ENCODE data around the gene PROP1. TPM values are rescaled to one million over a fixed set of nuclear protein-coding genes. Genes with fewer than 3 reads are reported as not detected.
"Not testable (repeated sequence)": the region's sequence is repeated elsewhere in the genome, so short reads cannot be mapped to it uniquely, and the experiment has no call there.

The PROP1 gene
- polyA plus RNA-seq, 1 donor = not detected

DNA sequence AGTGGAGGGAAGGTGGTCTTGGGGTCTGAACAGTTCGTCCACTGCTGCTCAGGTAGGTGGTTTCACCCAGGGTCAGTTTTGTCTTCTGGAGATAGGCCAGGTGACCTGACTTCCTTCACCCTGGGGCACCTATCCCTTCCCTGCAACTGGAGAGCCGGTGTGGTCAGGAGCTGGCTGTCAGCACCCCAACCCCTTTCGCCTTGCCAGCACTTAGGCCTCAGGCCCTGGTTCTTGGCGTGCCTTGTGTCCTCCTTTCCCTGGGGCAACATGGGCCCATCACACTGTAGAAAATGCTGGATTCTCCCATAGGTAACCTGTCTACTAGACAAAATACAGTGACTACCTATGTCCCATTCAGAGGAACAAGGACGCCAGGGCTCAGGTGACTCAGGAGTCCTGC lies 13.1 kb downstream of the PROP1 start:
- Histone ChIP-seq H3K27me3 (ENCODE audit: control insufficient read depth, insufficient read depth, low read length) (peaks cover 68% of the 10 kb centered on the region), H3K4me3 (ENCODE audit: low read length) (no peak overlapping the region), H3K4me1 (ENCODE audit: control insufficient read depth, insufficient read depth, low read length) (no peaks in the 10 kb centered on the region), H3K27ac (ENCODE audit: low read length) (no peak overlapping the region), H3K9me3 (ENCODE audit: control insufficient read depth, low read depth, low read length) (no peaks in the 10 kb centered on the region), H3K36me3 (ENCODE audit: control insufficient read depth, insufficient read depth, low read length) (no peaks in the 10 kb centered on the region)
- WGBS (ENCODE audit: insufficient coverage, low lambda C conversion rate) = no CpG with 5 or more reads among the region's 5 CpGs
- no peak for DNase-seq

DNA sequence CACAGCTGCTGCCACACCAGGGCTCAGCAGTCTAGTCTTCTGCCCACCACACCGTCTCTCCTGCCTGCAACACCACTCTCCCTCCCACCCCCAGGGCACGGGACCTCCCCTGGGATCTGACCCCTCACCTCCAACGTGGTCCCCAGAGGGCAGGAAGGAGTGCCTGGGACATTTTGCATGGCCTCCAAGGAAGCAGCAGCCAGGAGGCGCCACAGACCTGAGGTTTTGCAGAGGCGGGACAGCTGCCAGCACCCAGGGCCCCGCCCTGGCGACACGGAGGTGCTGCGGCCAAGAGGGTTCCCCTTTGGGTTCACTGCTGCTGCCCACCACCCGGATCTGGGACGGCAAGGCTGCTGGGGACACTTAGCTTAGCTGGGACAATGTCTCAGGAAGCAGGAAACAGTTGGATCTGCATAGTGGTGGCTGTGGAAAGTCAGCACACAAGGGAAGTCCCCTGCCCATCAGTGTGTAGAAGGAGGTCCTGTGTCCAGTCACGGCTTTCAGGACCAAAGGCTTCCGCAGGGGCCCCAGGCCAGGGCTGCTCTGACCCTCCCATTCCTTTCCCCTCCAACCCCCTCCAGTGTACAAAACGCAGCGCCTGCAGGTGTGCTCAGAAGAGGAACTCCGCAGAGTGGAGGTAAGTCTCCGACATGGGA lies 13.8 kb downstream of the PROP1 start:
- no peaks in the 10 kb centered on the region for H3K36me3 ChIP-seq (ENCODE audit: control insufficient read depth, insufficient read depth, low read length)
- H3K9me3 ChIP-seq (ENCODE audit: control insufficient read depth, low read depth, low read length) = no peaks in the 10 kb centered on the region
- H3K27ac ChIP-seq (ENCODE audit: low read length) = no peak overlapping the region
- no CpG with 5 or more reads among the region's 17 CpGs for WGBS (ENCODE audit: insufficient coverage, low lambda C conversion rate)
- H3K4me3 ChIP-seq (ENCODE audit: low read length) = no peak overlapping the region
- peaks cover 62% of the 10 kb centered on the region for H3K27me3 ChIP-seq (ENCODE audit: control insufficient read depth, insufficient read depth, low read length)
- no peak for DNase-seq
- H3K4me1 ChIP-seq (ENCODE audit: control insufficient read depth, insufficient read depth, low read length) = no peaks in the 10 kb centered on the region

DNA sequence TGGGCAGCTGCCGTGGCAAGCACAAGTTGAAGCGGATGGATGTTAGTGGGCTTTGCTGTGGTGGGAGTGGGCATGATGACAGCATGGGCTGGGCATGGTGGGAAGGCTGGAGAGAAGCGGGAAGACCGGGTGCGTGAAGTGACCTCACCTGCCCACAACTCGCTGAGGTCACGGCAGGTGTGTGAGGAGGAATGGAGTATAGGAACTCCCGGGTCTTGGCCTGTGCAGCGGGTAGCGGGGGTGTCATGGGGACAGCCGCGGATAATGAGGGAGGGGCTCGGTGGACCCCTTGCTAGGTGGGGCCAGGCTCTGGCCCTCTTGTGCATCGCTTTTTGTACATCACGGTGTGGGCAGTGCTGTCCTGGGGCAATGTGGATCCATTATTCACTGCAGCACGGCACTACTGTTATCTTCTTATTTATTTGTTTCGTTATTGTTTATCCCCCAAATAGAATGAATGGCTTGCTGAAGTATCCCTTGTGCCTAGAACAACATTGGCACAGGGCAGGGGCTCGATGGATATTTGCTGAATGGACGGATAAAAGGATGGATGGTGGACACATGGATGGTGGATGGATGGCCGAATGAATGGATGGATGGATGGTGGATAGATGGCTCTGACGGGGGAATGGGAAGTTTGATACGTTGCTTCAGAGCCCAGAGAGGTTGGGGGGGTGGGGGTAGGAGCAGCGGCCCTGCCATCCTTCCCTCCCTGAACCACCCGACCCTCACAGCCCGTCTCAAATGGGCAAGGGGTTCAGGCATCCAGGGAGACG lies 14.6 kb downstream of the PROP1 start:
- Histone ChIP-seq H3K27me3 (ENCODE audit: control insufficient read depth, insufficient read depth, low read length) (peaks cover 55% of the 10 kb centered on the region), H3K36me3 (ENCODE audit: control insufficient read depth, insufficient read depth, low read length) (no peaks in the 10 kb centered on the region), H3K4me3 (ENCODE audit: low read length) (no peak overlapping the region), H3K4me1 (ENCODE audit: control insufficient read depth, insufficient read depth, low read length) (no peaks in the 10 kb centered on the region), H3K27ac (ENCODE audit: low read length) (no peak overlapping the region), H3K9me3 (ENCODE audit: control insufficient read depth, low read depth, low read length) (no peaks in the 10 kb centered on the region)
- 76% methylated on average over 2 of the region's 26 CpGs for WGBS (ENCODE audit: insufficient coverage, low lambda C conversion rate)
- DNase-seq = no peak

DNA sequence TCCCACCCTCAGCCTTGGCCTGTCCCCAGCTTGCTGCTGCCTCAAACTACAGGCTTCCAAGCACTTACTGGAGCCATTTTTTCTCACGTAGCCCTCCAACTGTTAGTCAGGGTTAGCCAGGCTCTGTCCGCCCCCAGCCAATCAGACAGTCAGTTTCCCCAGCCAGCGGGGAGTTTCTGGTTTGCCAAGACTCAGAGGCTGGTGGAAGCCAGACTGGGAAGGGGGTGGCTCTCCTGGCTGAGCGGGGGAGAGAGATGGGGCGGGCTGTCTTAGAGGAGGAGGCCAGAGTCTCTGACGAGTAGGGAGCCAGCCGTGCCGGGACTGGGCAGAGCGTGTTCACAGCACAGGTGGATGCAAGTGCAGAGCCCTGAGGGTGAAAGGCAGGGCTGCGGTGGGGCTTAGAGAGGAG lies 15.3 kb downstream of the PROP1 start:
- Histone ChIP-seq H3K9me3 (ENCODE audit: control insufficient read depth, low read depth, low read length) (no peaks in the 10 kb centered on the region), H3K27me3 (ENCODE audit: control insufficient read depth, insufficient read depth, low read length) (peaks cover 48% of the 10 kb centered on the region), H3K36me3 (ENCODE audit: control insufficient read depth, insufficient read depth, low read length) (no peaks in the 10 kb centered on the region), H3K4me3 (ENCODE audit: low read length) (no peak overlapping the region), H3K27ac (ENCODE audit: low read length) (no peak overlapping the region), H3K4me1 (ENCODE audit: control insufficient read depth, insufficient read depth, low read length) (no peaks in the 10 kb centered on the region)
- no CpG with 5 or more reads among the region's 10 CpGs for WGBS (ENCODE audit: insufficient coverage, low lambda C conversion rate)
- DNase-seq = no peak

DNA sequence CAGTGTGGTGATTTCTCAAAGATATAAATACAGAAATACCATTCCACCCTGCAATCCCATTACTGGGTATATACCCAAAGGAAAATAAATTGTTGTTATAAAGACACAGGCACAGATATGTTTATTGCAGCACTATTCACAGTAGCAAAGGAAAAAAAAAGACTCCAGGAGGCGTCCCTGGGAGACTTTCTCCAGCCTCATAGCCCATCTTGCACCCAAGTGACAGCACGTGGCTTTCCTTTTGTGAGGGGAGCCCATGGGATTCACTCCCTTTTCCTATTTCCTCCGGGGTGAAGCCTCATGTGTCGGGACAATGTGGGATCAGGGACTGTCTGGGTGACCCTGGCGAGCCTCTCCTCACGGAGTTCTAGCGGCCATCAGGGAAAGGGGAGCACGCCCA lies 18.4 kb downstream of the PROP1 start:
- H3K4me3 ChIP-seq (ENCODE audit: low read length); H3K27ac ChIP-seq (ENCODE audit: low read length); H3K36me3 ChIP-seq (ENCODE audit: control insufficient read depth, insufficient read depth, low read length); H3K9me3 ChIP-seq (ENCODE audit: control insufficient read depth, low read depth, low read length); DNase-seq; H3K4me1 ChIP-seq (ENCODE audit: control insufficient read depth, insufficient read depth, low read length): not testable (repeated sequence)
- H3K27me3 ChIP-seq (ENCODE audit: control insufficient read depth, insufficient read depth, low read length) = peaks cover 18% of the 10 kb centered on the region
- WGBS (ENCODE audit: insufficient coverage, low lambda C conversion rate) = no CpG with 5 or more reads among the region's 8 CpGs

DNA sequence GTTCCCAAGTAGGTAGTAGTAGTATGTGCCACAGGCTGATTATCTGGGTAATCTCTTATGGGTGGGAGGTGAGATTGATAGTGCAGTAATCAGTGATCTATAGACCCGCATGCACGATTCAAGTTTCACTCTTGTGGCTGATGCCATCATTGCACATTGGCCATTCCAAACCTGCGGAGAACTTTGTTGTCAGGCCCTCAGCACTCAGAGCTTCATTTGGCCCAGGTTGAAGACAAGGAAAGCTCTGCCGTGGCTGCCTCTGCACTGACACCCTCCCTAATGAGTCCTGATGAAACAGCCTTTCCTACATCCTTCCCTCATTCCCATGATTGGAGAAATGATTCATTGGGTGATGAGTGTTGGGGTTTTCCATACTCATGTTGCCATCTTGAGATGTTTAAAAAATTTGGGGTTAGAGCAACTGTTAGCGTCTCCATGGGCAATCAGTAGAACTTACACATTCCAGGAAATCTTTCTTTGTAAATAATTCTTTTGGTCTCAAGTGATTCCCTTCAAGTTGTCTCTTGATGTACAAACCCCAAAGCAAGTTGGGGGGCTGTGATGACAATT lies 22.9 kb downstream of the PROP1 start:
- H3K36me3 ChIP-seq (ENCODE audit: control insufficient read depth, insufficient read depth, low read length) = no peaks in the 10 kb centered on the region
- H3K27me3 ChIP-seq (ENCODE audit: control insufficient read depth, insufficient read depth, low read length) = no peaks in the 10 kb centered on the region
- H3K27ac ChIP-seq (ENCODE audit: low read length) = no peak overlapping the region
- WGBS (ENCODE audit: insufficient coverage, low lambda C conversion rate) = no CpG with 5 or more reads among the region's 5 CpGs
- H3K4me3 ChIP-seq (ENCODE audit: low read length) = no peak overlapping the region
- H3K4me1 ChIP-seq (ENCODE audit: control insufficient read depth, insufficient read depth, low read length) = no peaks in the 10 kb centered on the region
- no peak for DNase-seq
- no peaks in the 10 kb centered on the region for H3K9me3 ChIP-seq (ENCODE audit: control insufficient read depth, low read depth, low read length)

DNA sequence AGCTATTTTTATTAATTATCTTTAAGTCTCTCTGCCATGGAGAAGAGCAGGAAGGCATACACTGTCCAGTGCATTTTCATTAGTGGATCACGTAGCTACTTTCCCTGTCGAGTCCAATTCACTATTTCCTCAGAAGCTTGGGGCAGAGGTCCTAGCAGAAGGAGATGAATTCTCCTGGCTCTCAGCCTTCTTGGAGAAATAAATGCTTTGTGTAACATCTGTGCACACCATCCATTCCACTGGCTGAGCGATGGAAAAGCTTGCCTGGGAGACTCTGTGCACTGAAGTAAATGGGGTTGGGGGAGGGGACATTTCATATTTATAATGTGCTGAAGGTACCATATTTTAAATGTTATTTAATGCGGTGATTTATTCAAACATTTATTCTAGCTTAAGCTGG lies 23.4 kb downstream of the PROP1 start:
- no peak overlapping the region for H3K4me3 ChIP-seq (ENCODE audit: low read length)
- no peaks in the 10 kb centered on the region for H3K36me3 ChIP-seq (ENCODE audit: control insufficient read depth, insufficient read depth, low read length)
- no peaks in the 10 kb centered on the region for H3K9me3 ChIP-seq (ENCODE audit: control insufficient read depth, low read depth, low read length)
- no peaks in the 10 kb centered on the region for H3K4me1 ChIP-seq (ENCODE audit: control insufficient read depth, insufficient read depth, low read length)
- H3K27me3 ChIP-seq (ENCODE audit: control insufficient read depth, insufficient read depth, low read length) = no peaks in the 10 kb centered on the region
- no peak for DNase-seq
- no peak overlapping the region for H3K27ac ChIP-seq (ENCODE audit: low read length)
- 80% methylated on average over 2 of the region's 4 CpGs for WGBS (ENCODE audit: insufficient coverage, low lambda C conversion rate)

DNA sequence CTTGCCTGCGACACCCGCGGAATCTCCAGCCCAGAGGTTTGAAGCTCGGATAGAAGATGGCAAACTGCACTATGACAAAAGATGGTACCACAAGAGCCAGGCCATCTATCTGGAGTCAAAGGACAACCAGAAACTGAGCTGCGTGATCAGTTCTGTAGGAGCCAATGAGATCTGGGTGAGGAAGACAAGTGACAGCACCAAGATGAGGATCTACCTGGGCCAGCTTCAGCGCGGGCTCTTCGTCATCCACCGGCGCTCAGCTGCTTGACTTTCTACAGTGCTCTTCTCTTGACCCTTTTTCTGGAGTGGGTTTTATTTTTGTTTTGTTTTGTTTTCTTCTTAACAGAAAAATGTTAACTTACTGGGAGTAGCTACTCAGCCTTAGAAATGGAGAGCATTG lies 24.0 kb downstream of the PROP1 start:
- WGBS (ENCODE audit: insufficient coverage, low lambda C conversion rate) = 100% methylated on average over 3 of the region's 10 CpGs
- not testable (repeated sequence) for H3K4me3 ChIP-seq (ENCODE audit: low read length); H3K4me1 ChIP-seq (ENCODE audit: control insufficient read depth, insufficient read depth, low read length); DNase-seq; H3K36me3 ChIP-seq (ENCODE audit: control insufficient read depth, insufficient read depth, low read length); H3K9me3 ChIP-seq (ENCODE audit: control insufficient read depth, low read depth, low read length); H3K27ac ChIP-seq (ENCODE audit: low read length); H3K27me3 ChIP-seq (ENCODE audit: control insufficient read depth, insufficient read depth, low read length)

DNA sequence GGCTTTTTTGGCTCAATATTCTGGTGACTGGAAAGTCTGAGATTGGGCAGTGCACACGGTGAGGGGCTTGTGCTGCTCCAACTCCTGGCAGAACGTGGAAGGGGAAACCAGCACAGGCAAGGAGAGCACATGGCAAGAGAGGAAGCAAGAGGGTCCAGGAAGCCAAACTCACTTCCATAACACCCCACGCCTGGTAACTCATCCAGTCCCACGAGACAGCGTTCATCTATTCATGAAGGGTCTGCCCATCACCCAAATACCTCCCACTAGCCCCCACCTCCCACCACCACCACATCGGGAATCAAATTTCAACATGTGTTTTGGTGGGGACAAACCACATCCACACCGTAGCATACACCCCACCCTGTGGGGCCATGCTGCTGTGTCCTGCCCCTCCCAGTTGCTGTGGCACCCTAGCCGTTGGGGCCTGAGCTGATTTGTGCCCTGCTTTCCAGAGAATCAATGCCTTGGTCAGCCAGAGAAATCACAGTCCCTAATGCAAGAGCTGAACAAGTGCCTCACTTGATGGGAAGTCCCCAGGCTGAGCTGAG lies 27.3 kb downstream of the PROP1 start:
- Histone ChIP-seq H3K4me1 (ENCODE audit: control insufficient read depth, insufficient read depth, low read length) (no peaks in the 10 kb centered on the region), H3K36me3 (ENCODE audit: control insufficient read depth, insufficient read depth, low read length) (no peaks in the 10 kb centered on the region), H3K9me3 (ENCODE audit: control insufficient read depth, low read depth, low read length) (no peaks in the 10 kb centered on the region), H3K27ac (ENCODE audit: low read length) (no peak overlapping the region), H3K27me3 (ENCODE audit: control insufficient read depth, insufficient read depth, low read length) (no peaks in the 10 kb centered on the region), H3K4me3 (ENCODE audit: low read length) (no peak overlapping the region)
- no CpG with 5 or more reads among the region's 8 CpGs for whole genome bisulfite sequencing (ENCODE audit: insufficient coverage, low lambda C conversion rate)
- DNase-seq = no peak

DNA sequence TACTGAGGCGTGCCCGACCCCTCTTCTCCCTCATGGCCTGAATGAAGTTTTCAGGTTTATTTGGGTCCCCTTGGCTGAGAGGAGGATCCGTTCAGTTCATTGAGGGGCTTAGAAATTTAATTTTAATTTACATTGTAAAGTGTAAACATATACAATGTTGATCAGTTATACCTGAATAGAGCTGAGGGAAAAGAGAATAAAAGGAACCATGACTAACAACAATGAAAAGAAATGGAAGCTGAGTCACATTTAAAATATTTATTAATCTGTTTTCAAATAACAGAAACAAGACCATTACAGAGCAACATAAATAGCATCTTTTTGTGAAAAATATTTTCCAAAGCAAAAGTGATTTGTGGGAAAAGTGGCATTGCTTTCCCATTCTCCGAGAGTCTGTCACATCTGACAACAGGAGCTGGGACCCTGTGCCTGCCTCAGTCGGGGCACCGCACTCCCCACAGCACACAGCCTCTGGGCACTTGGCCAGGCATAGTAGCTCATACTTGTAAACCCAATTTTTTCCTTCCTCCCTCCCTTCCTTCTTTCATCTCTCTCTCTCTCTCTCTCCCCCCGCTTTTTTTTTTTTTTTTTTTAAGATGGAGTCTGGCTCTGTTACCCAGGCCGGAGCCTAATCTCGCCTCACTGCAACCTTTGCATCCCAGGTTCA lies 28.7 kb downstream of the PROP1 start:
- no peaks in the 10 kb centered on the region for H3K9me3 ChIP-seq (ENCODE audit: control insufficient read depth, low read depth, low read length)
- no peaks in the 10 kb centered on the region for H3K4me1 ChIP-seq (ENCODE audit: control insufficient read depth, insufficient read depth, low read length)
- no peak overlapping the region for H3K27ac ChIP-seq (ENCODE audit: low read length)
- DNase-seq = no peak
- H3K4me3 ChIP-seq (ENCODE audit: low read length) = no peak overlapping the region
- no peaks in the 10 kb centered on the region for H3K27me3 ChIP-seq (ENCODE audit: control insufficient read depth, insufficient read depth, low read length)
- WGBS (ENCODE audit: insufficient coverage, low lambda C conversion rate) = 83% methylated on average over 1 of the region's 9 CpGs
- no peaks in the 10 kb centered on the region for H3K36me3 ChIP-seq (ENCODE audit: control insufficient read depth, insufficient read depth, low read length)

Data from large intestine (tissue), 3 donors.